Measurements from ENCODE around the gene UBE2N.
"Not testable (repeated sequence)": the region's sequence is repeated elsewhere in the genome, so short reads cannot be mapped to it uniquely, and the experiment has no call there.

The UBE2N gene

GRCh38 chr12:93426412-93426805 is 15.3 kb downstream of the UBE2N start:
- H3K36me3 ChIP-seq (ENCODE audit: control insufficient read depth in 1 of 2, insufficient read depth in 2 of 2, low read length in 2 of 2) = no peaks in the 10 kb centered on the region
- H3K27me3 ChIP-seq (ENCODE audit: low read depth, low read length) = no peaks in the 10 kb centered on the region
- H3K27ac ChIP-seq (ENCODE audit: low read length) = no peak overlapping the region
- no peaks in the 10 kb centered on the region for H3K9me3 ChIP-seq (ENCODE audit: control insufficient read depth in 1 of 2, low read length in 2 of 2)
- peaks cover 15 to 48% of the 10 kb centered on the region in 2 donors for H3K4me1 ChIP-seq (ENCODE audit: control insufficient read depth in 1 of 2, insufficient read depth in 2 of 2, low read length in 2 of 2)
- H3K4me3 ChIP-seq (ENCODE audit: low read depth in 1 of 2, low read length in 2 of 2) = no peak overlapping the region

GRCh38 chr12:93425736-93426411 is 15.9 kb downstream of the UBE2N start:
- Histone ChIP-seq H3K27me3 (ENCODE audit: low read depth, low read length) (no peaks in the 10 kb centered on the region), H3K4me1 (ENCODE audit: control insufficient read depth in 1 of 2, insufficient read depth in 2 of 2, low read length in 2 of 2) (peaks cover 15 to 46% of the 10 kb centered on the region in 2 donors), H3K27ac (ENCODE audit: low read length) (no peak overlapping the region), H3K9me3 (ENCODE audit: control insufficient read depth in 1 of 2, low read length in 2 of 2) (no peaks in the 10 kb centered on the region), H3K4me3 (ENCODE audit: low read depth in 1 of 2, low read length in 2 of 2) (no peak overlapping the region), H3K36me3 (ENCODE audit: control insufficient read depth in 1 of 2, insufficient read depth in 2 of 2, low read length in 2 of 2) (no peaks in the 10 kb centered on the region)

- no peak overlapping the region for H3K4me3 ChIP-seq (ENCODE audit: low read depth in 1 of 2, low read length in 2 of 2)
- H3K36me3 ChIP-seq (ENCODE audit: control insufficient read depth in 1 of 2, insufficient read depth in 2 of 2, low read length in 2 of 2) = no peaks in the 10 kb centered on the region
- no peaks in the 10 kb centered on the region for H3K9me3 ChIP-seq (ENCODE audit: control insufficient read depth in 1 of 2, low read length in 2 of 2)
- no peak overlapping the region for H3K27ac ChIP-seq (ENCODE audit: low read length)
- no peaks in the 10 kb centered on the region for H3K27me3 ChIP-seq (ENCODE audit: low read depth, low read length)
- peaks cover 10 to 37% of the 10 kb centered on the region in 2 donors for H3K4me1 ChIP-seq (ENCODE audit: control insufficient read depth in 1 of 2, insufficient read depth in 2 of 2, low read length in 2 of 2)
These were observed 19.7 kb downstream of the UBE2N start for GRCh38 chr12:93422050-93422449.

GRCh38 chr12:93419388-93420034 is 22.2 kb downstream of the UBE2N start:
- no peaks in the 10 kb centered on the region for H3K9me3 ChIP-seq (ENCODE audit: control insufficient read depth in 1 of 2, low read length in 2 of 2)
- no peaks in the 10 kb centered on the region for H3K36me3 ChIP-seq (ENCODE audit: control insufficient read depth in 1 of 2, insufficient read depth in 2 of 2, low read length in 2 of 2)
- H3K27me3 ChIP-seq (ENCODE audit: low read depth, low read length) = no peaks in the 10 kb centered on the region
- H3K27ac ChIP-seq (ENCODE audit: low read length) = no peak overlapping the region
- no peak overlapping the region for H3K4me3 ChIP-seq (ENCODE audit: low read depth in 1 of 2, low read length in 2 of 2)
- H3K4me1 ChIP-seq (ENCODE audit: control insufficient read depth in 1 of 2, insufficient read depth in 2 of 2, low read length in 2 of 2) = peaks cover 9 to 33% of the 10 kb centered on the region in 2 donors

GRCh38 chr12:93417967-93418480 is 23.7 kb downstream of the UBE2N start:
- H3K36me3 ChIP-seq (ENCODE audit: control insufficient read depth in 1 of 2, insufficient read depth in 2 of 2, low read length in 2 of 2) = no peaks in the 10 kb centered on the region
- H3K27ac ChIP-seq (ENCODE audit: low read length) = no peak overlapping the region
- H3K27me3 ChIP-seq (ENCODE audit: low read depth, low read length) = no peaks in the 10 kb centered on the region
- H3K4me3 ChIP-seq (ENCODE audit: low read depth in 1 of 2, low read length in 2 of 2) = no peak overlapping the region
- peaks cover 9 to 26% of the 10 kb centered on the region in 2 donors for H3K4me1 ChIP-seq (ENCODE audit: control insufficient read depth in 1 of 2, insufficient read depth in 2 of 2, low read length in 2 of 2)
- H3K9me3 ChIP-seq (ENCODE audit: control insufficient read depth in 1 of 2, low read length in 2 of 2) = no peaks in the 10 kb centered on the region

- H3K4me3 ChIP-seq (ENCODE audit: low read depth in 1 of 2, low read length in 2 of 2) = no peak overlapping the region
- peaks cover 0 to 2% of the 10 kb centered on the region in 2 donors for H3K36me3 ChIP-seq (ENCODE audit: control insufficient read depth in 1 of 2, insufficient read depth in 2 of 2, low read length in 2 of 2)
- no peaks in the 10 kb centered on the region for H3K27me3 ChIP-seq (ENCODE audit: low read depth, low read length)
- H3K9me3 ChIP-seq (ENCODE audit: control insufficient read depth in 1 of 2, low read length in 2 of 2) = no peaks in the 10 kb centered on the region
- peaks cover 9 to 27% of the 10 kb centered on the region in 2 donors for H3K4me1 ChIP-seq (ENCODE audit: control insufficient read depth in 1 of 2, insufficient read depth in 2 of 2, low read length in 2 of 2)
- peak overlapping the region; percentile 25 for H3K27ac ChIP-seq (ENCODE audit: low read length)
These were observed 25.9 kb downstream of the UBE2N start for GRCh38 chr12:93415723-93416464.

- no peak overlapping the region for H3K27ac ChIP-seq (ENCODE audit: low read length)
- H3K9me3 ChIP-seq (ENCODE audit: control insufficient read depth in 1 of 2, low read length in 2 of 2) = no peaks in the 10 kb centered on the region
- H3K27me3 ChIP-seq (ENCODE audit: low read depth, low read length) = no peaks in the 10 kb centered on the region
- peaks cover 9 to 27% of the 10 kb centered on the region in 2 donors for H3K4me1 ChIP-seq (ENCODE audit: control insufficient read depth in 1 of 2, insufficient read depth in 2 of 2, low read length in 2 of 2)
- peaks cover 7 to 8% of the 10 kb centered on the region in 2 donors for H3K36me3 ChIP-seq (ENCODE audit: control insufficient read depth in 1 of 2, insufficient read depth in 2 of 2, low read length in 2 of 2)
- H3K4me3 ChIP-seq (ENCODE audit: low read depth in 1 of 2, low read length in 2 of 2) = no peak overlapping the region
These were observed 28.7 kb downstream of the UBE2N start for GRCh38 chr12:93413064-93413463.

- not testable (repeated sequence) for H3K9me3 ChIP-seq (ENCODE audit: control insufficient read depth in 1 of 2, low read length in 2 of 2); H3K27ac ChIP-seq (ENCODE audit: low read length)
- H3K4me1 ChIP-seq (ENCODE audit: control insufficient read depth in 1 of 2, insufficient read depth in 2 of 2, low read length in 2 of 2) = peaks cover 9 to 27% of the 10 kb centered on the region in 2 donors
These were observed 29.4 kb downstream of the UBE2N start for GRCh38 chr12:93412396-93412795.

GRCh38 chr12:93411060-93411459 is 30.7 kb downstream of the UBE2N start:
- not testable (repeated sequence) for H3K9me3 ChIP-seq (ENCODE audit: control insufficient read depth in 1 of 2, low read length in 2 of 2); H3K27ac ChIP-seq (ENCODE audit: low read length); H3K27me3 ChIP-seq (ENCODE audit: low read depth, low read length); H3K4me3 ChIP-seq (ENCODE audit: low read depth in 1 of 2, low read length in 2 of 2); H3K36me3 ChIP-seq (ENCODE audit: control insufficient read depth in 1 of 2, insufficient read depth in 2 of 2, low read length in 2 of 2)
- peaks cover 9 to 21% of the 10 kb centered on the region in 2 donors for H3K4me1 ChIP-seq (ENCODE audit: control insufficient read depth in 1 of 2, insufficient read depth in 2 of 2, low read length in 2 of 2)

More at GRCh38 chr12:93412396-93412795, 29.4 kb downstream of the UBE2N start:
- H3K4me3 ChIP-seq (ENCODE audit: low read depth in 1 of 2, low read length in 2 of 2); H3K27me3 ChIP-seq (ENCODE audit: low read depth, low read length); H3K36me3 ChIP-seq (ENCODE audit: control insufficient read depth in 1 of 2, insufficient read depth in 2 of 2, low read length in 2 of 2): not testable (repeated sequence)

GRCh38 chr12:93409343-93410187 is 32.2 kb downstream of the UBE2N start:
- not testable (repeated sequence) for H3K4me3 ChIP-seq (ENCODE audit: low read depth in 1 of 2, low read length in 2 of 2); H3K27me3 ChIP-seq (ENCODE audit: low read depth, low read length); H3K27ac ChIP-seq (ENCODE audit: low read length); H3K36me3 ChIP-seq (ENCODE audit: control insufficient read depth in 1 of 2, insufficient read depth in 2 of 2, low read length in 2 of 2); H3K9me3 ChIP-seq (ENCODE audit: control insufficient read depth in 1 of 2, low read length in 2 of 2)
- peaks cover 0 to 11% of the 10 kb centered on the region in 2 donors for H3K4me1 ChIP-seq (ENCODE audit: control insufficient read depth in 1 of 2, insufficient read depth in 2 of 2, low read length in 2 of 2)
